CD14-positive monocyte (primary cell): ENCODE measurements around the gene TOMM40L. TPM values are rescaled to one million over a fixed set of nuclear protein-coding genes. Genes with fewer than 3 reads are reported as not detected.
A peak's percentile ranks its signal among the peaks of the same experiment; 100 is the strongest.

Source experiments
- DNase-seq, 3 donors: peaks; one replicate each; pipeline ENCODE4 v3.0.0-alpha.2; 2011 to 2022
- H2AFZ ChIP-seq: 2 replicates; pipeline ENCODE4 v1.6.0; 2012; ENCODE audit warnings: mild to moderate bottlenecking, low read depth, low read length, inconsistent platforms; ENCODE audit not compliant: insufficient read depth, poor library complexity, severe bottlenecking
- H3K27ac ChIP-seq, 2 donors: 1 replicate in 1 of 2; 2 replicates in 1 of 2; pipeline ENCODE4 v1.5.1; 2012 to 2013; ENCODE audit warnings: low read length in 2 of 2, control low read depth in 1 of 2, inconsistent platforms in 1 of 2, low read depth in 1 of 2, mild to moderate bottlenecking in 1 of 2
- H3K27me3 ChIP-seq, 2 donors: one replicate each; pipeline versions ENCODE4 v1.6.0 to v1.6.1; 2011 to 2013; ENCODE audit warnings: low read length in 2 of 2; ENCODE audit not compliant: control insufficient read depth in 2 of 2, insufficient read depth in 2 of 2
- H3K36me3 ChIP-seq, 2 donors: replicated peaks in 1 of 2; 1 replicate in 1 of 2; 2 replicates in 1 of 2; pipeline versions ENCODE4 v1.5.1 to v1.6.1; 2012 to 2013; ENCODE audit warnings: low read length in 2 of 2, control low read depth in 1 of 2, inconsistent platforms in 1 of 2, mild to moderate bottlenecking in 1 of 2; ENCODE audit not compliant: insufficient read depth in 2 of 2, control insufficient read depth in 1 of 2
- H3K4me1 ChIP-seq, 2 donors: 1 replicate in 1 of 2; 2 replicates in 1 of 2; pipeline versions ENCODE4 v1.5.1 to v1.6.1; 2012 to 2013; ENCODE audit warnings: low read length in 2 of 2, control low read depth in 1 of 2, inconsistent platforms in 1 of 2, mild to moderate bottlenecking in 1 of 2, moderate library complexity in 1 of 2; ENCODE audit not compliant: insufficient read depth in 2 of 2, control insufficient read depth in 1 of 2
- H3K4me2 ChIP-seq: replicated peaks from 2 replicates; pipeline ENCODE3; 2012; ENCODE audit warnings: low read length, moderate library complexity, mild to moderate bottlenecking; ENCODE audit not compliant: poor library complexity, severe bottlenecking; ENCODE audit errors: extremely low read depth
- H3K4me3 ChIP-seq, 3 experiments: fragments of 200-600 bp in 1 of 3; sonication (generic) in 1 of 3; replicated peaks in 1 of 3; 1 replicate in 2 of 3; 2 replicates in 1 of 3; pipeline ENCODE4 v1.5.1; 2011 to 2013; ENCODE audit warnings: low read length in 3 of 3, mild to moderate bottlenecking in 3 of 3, control low read depth in 2 of 3, low read depth in 2 of 3, inconsistent platforms in 1 of 3, moderate library complexity in 1 of 3
- H3K79me2 ChIP-seq: 2 replicates; pipeline ENCODE4 v1.6.0; 2012; ENCODE audit warnings: mild to moderate bottlenecking, control low read depth, inconsistent platforms, low read length, moderate library complexity; ENCODE audit not compliant: insufficient read depth
- H3K9ac ChIP-seq: 2 replicates; pipeline ENCODE4 v1.6.0; 2017; ENCODE audit warnings: low read length, mild to moderate bottlenecking; ENCODE audit not compliant: insufficient read depth, poor library complexity, severe bottlenecking
- H3K9me3 ChIP-seq, 2 donors: replicated peaks in 1 of 2; 1 replicate in 1 of 2; 2 replicates in 1 of 2; pipeline versions ENCODE4 v1.5.1 to v1.6.1; 2012 to 2013; ENCODE audit warnings: low read length in 2 of 2, control low read depth in 1 of 2; ENCODE audit not compliant: control insufficient read depth in 1 of 2, insufficient read depth in 1 of 2
- H4K20me1 ChIP-seq: 2 replicates; pipeline ENCODE4 v1.6.0; 2012; ENCODE audit warnings: mild to moderate bottlenecking, low read length, control low read depth, moderate library complexity; ENCODE audit not compliant: insufficient read depth
- H3K27ac Mint-ChIP-seq, 7 donors: one replicate each; pipeline ENCODE4 v1.8.0; 2020; ENCODE audit warnings: mild to moderate bottlenecking in 7 of 7, mixed read lengths in 7 of 7, moderate library complexity in 6 of 7, inconsistent platforms in 2 of 7
- H3K27me3 Mint-ChIP-seq, 3 donors: one replicate each; pipeline ENCODE4 v1.8.0; 2021 to 2022; ENCODE audit warnings: low read depth in 3 of 3, mild to moderate bottlenecking in 3 of 3, mixed read lengths in 3 of 3, moderate library complexity in 3 of 3, inconsistent platforms in 1 of 3
- H3K36me3 Mint-ChIP-seq, 2 donors: one replicate each; pipeline ENCODE4 v1.8.0; 2020; ENCODE audit warnings: mixed read lengths in 2 of 2, inconsistent platforms in 1 of 2, mild to moderate bottlenecking in 1 of 2
- H3K4me1 Mint-ChIP-seq: one replicate; pipeline ENCODE4 v1.8.0; 2020; ENCODE audit warnings: mild to moderate bottlenecking, mixed read lengths
- H3K4me3 Mint-ChIP-seq, 2 donors: one replicate each; pipeline ENCODE4 v1.8.0; 2020; ENCODE audit warnings: mild to moderate bottlenecking in 2 of 2, mixed read lengths in 2 of 2, moderate library complexity in 1 of 2
- H3K9me3 Mint-ChIP-seq, 7 donors: one replicate each; pipeline ENCODE4 v1.8.0; 2020 to 2022; ENCODE audit warnings: mixed read lengths in 7 of 7, mild to moderate bottlenecking in 6 of 7, moderate library complexity in 6 of 7, inconsistent platforms in 2 of 7
- CTCF ChIP-seq: fragments of 200-600 bp; IDR thresholded peaks from one replicate; pipeline ENCODE4 v1.8.0; 2022; ENCODE audit warnings: antibody characterized with exemption, mild to moderate bottlenecking
- WGBS: methylation state at CpG from one replicate; pipeline ENCODE4 v1.1.5; 2013; ENCODE audit warnings: missing lambda C conversion rate; ENCODE audit not compliant: insufficient coverage; 5-methylcytosine and 5-hydroxymethylcytosine counted together
- intact Hi-C, 2 donors: fragments of 100-400 bp; cut with micrococcal nuclease; formaldehyde crosslinking; loops; one replicate each; pipeline versions ENCODE4 v1.15.0 to v1.15.1; 2023
- polyA plus RNA-seq, 3 donors: library from polyadenylated mRNA; depleted of rRNA in 1 of 3; unstranded in 2 of 3; stranded (reverse) in 1 of 3; fragments of 300-500 nt in 2 of 3; fragments of >200 nt in 1 of 3; fragmentation: Illumina TruSeq in 2 of 3; gene quantifications; 1 replicate in 2 of 3; 2 replicates in 1 of 3; pipeline ENCODE4 v1.2.3, GENCODE V29; 2012 to 2021

Gene TOMM40L
- polyA plus RNA-seq, 3 donors, result 3.8 to 31.5 (median 5.2) TPM

- H3K27ac ChIP-seq, result peak overlapping the region in 1 of 2 donors; percentile 22
- H3K36me3 Mint-ChIP-seq, result no peaks in the 10 kb centered on the region
- peak overlapping the region in 5 of 7 donors; percentile 18 to 81 (median 35) for H3K27ac Mint-ChIP-seq
- peak overlapping the region; percentile 43 for H2AFZ ChIP-seq
- H3K9me3 Mint-ChIP-seq, result no peaks in the 10 kb centered on the region
- no peak overlapping the region for H3K9ac ChIP-seq
- intact Hi-C loops, result no loop called here
- H3K4me3 Mint-ChIP-seq, result no peak overlapping the region
- H4K20me1 ChIP-seq, result no peaks in the 10 kb centered on the region
- H3K27me3 Mint-ChIP-seq, result peaks cover 0 to 3% (median 2%) of the 10 kb centered on the region in 3 donors
- H3K27me3 ChIP-seq, result no peaks in the 10 kb centered on the region
- 86% methylated on average over 7 of the region's 15 CpGs for WGBS
- peaks cover 51 to 55% of the 10 kb centered on the region in 2 donors for H3K4me1 ChIP-seq
- DNase-seq, result peak; percentile 63 to 81 (median 74)
- H3K4me1 Mint-ChIP-seq, result peaks cover 63% of the 10 kb centered on the region
- no peaks in the 10 kb centered on the region for H3K79me2 ChIP-seq
- peak; percentile 84 for TF ChIP-seq CTCF
- no peaks in the 10 kb centered on the region for H3K36me3 ChIP-seq
- H3K4me3 ChIP-seq, result no peak overlapping the region
- no peak overlapping the region for H3K4me2 ChIP-seq
- no peaks in the 10 kb centered on the region for H3K9me3 ChIP-seq
Observed at GRCh38 chr1:161192476-161193465, 33.1 kb upstream of the TOMM40L start.

- Histone ChIP-seq H4K20me1 (no peaks in the 10 kb centered on the region), H3K9ac (no peak overlapping the region), H3K27me3 (no peaks in the 10 kb centered on the region), H3K4me2 (no peak overlapping the region), H3K36me3 (no peaks in the 10 kb centered on the region), H3K9me3 (no peaks in the 10 kb centered on the region), H3K4me3 (no peak overlapping the region), H2AFZ (no peak overlapping the region), H3K4me1 (peaks cover 46% of the 10 kb centered on the region in 2 donors), H3K79me2 (no peaks in the 10 kb centered on the region), H3K27ac (peak overlapping the region in 1 of 2 donors; percentile 22)
- peaks cover 58% of the 10 kb centered on the region for H3K4me1 Mint-ChIP-seq
- intact Hi-C loops, result no loop called here
- peak overlapping the region in 2 of 7 donors; percentile 68 to 73 for H3K27ac Mint-ChIP-seq
- no peak for TF ChIP-seq CTCF
- no peaks in the 10 kb centered on the region for H3K9me3 Mint-ChIP-seq
- H3K4me3 Mint-ChIP-seq, result no peak overlapping the region
- 92% methylated on average over 14 of the region's 21 CpGs for WGBS
- DNase-seq, result no peak
- H3K27me3 Mint-ChIP-seq, result peaks cover 0 to 2% (median 0%) of the 10 kb centered on the region in 3 donors
- no peaks in the 10 kb centered on the region for H3K36me3 Mint-ChIP-seq
Observed at GRCh38 chr1:161193561-161194235, 32.2 kb upstream of the TOMM40L start.
